Esophagus squamous epithelium (tissue), 5 donors: ENCODE data around the gene CTIF. TPM values are rescaled to one million over a fixed set of nuclear protein-coding genes. Genes with fewer than 3 reads are reported as not detected.

ENCODE experiments used
- DNase-seq: peaks from one replicate; lab custom pipeline; 2025; lab: John Stamatoyannopoulos, UW
- H3K27ac ChIP-seq, 4 donors: fragments of 200-600 bp; sonication (generic); one replicate each; pipeline ENCODE4 v1.5.1; 2016 to 2019; ENCODE audit warnings: mild to moderate bottlenecking in 1 of 4
- H3K27me3 ChIP-seq, 4 donors: fragments of 200-600 bp; sonication (generic); 1 replicate in 3 of 4; 2 replicates in 1 of 4; pipeline versions ENCODE4 v1.5.1 to v1.6.0; 2017 to 2021; ENCODE audit warnings: antibody characterized with exemption in 1 of 4
- H3K36me3 ChIP-seq, 3 donors: fragments of 200-600 bp; sonication (generic); one replicate each; pipeline ENCODE4 v1.5.1; 2016 to 2019
- H3K4me1 ChIP-seq, 3 donors: fragments of 200-600 bp; sonication (generic); one replicate each; pipeline ENCODE4 v1.5.1; 2017 to 2019
- H3K4me3 ChIP-seq, 4 donors: fragments of 200-600 bp; sonication (generic); 1 replicate in 3 of 4; 2 replicates in 1 of 4; pipeline ENCODE4 v1.5.1; 2016 to 2019; ENCODE audit warnings: mild to moderate bottlenecking in 2 of 4, moderate library complexity in 1 of 4
- H3K9me3 ChIP-seq, 3 donors: fragments of 200-600 bp; sonication (generic); one replicate each; pipeline ENCODE4 v1.5.1; 2016 to 2019
- POLR2A ChIP-seq, 4 donors: fragments of 450-650 bp; IDR thresholded peaks; one replicate each; pipeline ENCODE4 v1.6.1; 2017; ENCODE audit warnings: antibody characterized with exemption in 4 of 4, mild to moderate bottlenecking in 4 of 4, moderate library complexity in 3 of 4
- WGBS, 2 donors: methylation state at CpG; one replicate each; pipeline ENCODE4 v1.1.5; 2018; 5-methylcytosine and 5-hydroxymethylcytosine counted together
- intact Hi-C: fragments of 100-400 bp; cut with DNase I; formaldehyde crosslinking; loops from one replicate; pipeline ENCODE4 v1.15.0; 2022
- total RNA-seq, 4 donors: library from RNA; depleted of rRNA; stranded (reverse); fragments of >200 nt; gene quantifications; one replicate each; pipeline ENCODE4 v1.1.0, GENCODE V29; 2016
- TF ChIP-seq, protein P1 (sequence below), 6 experiments: fragments of 450-650 bp in 4 of 6; fragments of 200-600 bp in 2 of 6; sonication (generic) in 2 of 6; IDR thresholded peaks; one replicate each; pipeline ENCODE4 v1.5.1; 2016 to 2019; ENCODE audit warnings: antibody characterized with exemption in 6 of 6, mild to moderate bottlenecking in 4 of 6, moderate library complexity in 4 of 6
- donor health status: DM: yes; HTN: yes; CAD: no.

The CTIF gene
- total RNA-seq, 4 donors from 2014 or later, result 4.7 to 24.2 (median 10.2) TPM

GRCh38 chr18:48902856-48903601 lies 364.2 kb downstream of the CTIF start:
- TF ChIP-seq, protein P1, sequence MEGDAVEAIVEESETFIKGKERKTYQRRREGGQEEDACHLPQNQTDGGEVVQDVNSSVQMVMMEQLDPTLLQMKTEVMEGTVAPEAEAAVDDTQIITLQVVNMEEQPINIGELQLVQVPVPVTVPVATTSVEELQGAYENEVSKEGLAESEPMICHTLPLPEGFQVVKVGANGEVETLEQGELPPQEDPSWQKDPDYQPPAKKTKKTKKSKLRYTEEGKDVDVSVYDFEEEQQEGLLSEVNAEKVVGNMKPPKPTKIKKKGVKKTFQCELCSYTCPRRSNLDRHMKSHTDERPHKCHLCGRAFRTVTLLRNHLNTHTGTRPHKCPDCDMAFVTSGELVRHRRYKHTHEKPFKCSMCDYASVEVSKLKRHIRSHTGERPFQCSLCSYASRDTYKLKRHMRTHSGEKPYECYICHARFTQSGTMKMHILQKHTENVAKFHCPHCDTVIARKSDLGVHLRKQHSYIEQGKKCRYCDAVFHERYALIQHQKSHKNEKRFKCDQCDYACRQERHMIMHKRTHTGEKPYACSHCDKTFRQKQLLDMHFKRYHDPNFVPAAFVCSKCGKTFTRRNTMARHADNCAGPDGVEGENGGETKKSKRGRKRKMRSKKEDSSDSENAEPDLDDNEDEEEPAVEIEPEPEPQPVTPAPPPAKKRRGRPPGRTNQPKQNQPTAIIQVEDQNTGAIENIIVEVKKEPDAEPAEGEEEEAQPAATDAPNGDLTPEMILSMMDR (IDR thresholded peaks at IDR 0.05), result no peak
- TF ChIP-seq POLR2A (IDR thresholded peaks at IDR 0.05), result no peak
- DNase-seq, result no peak
- Histone ChIP-seq H3K27ac (peak overlapping the region; percentile 35 to 84 (median 56)), H3K36me3 (no peaks in the 10 kb centered on the region), H3K27me3 (no peaks in the 10 kb centered on the region), H3K9me3 (peaks cover 0 to 9% (median 4%) of the 10 kb centered on the region in 3 donors), H3K4me3 (no peak overlapping the region), H3K4me1 (peaks cover 14 to 24% (median 15%) of the 10 kb centered on the region in 3 donors)
- intact Hi-C loops, result no loop called here
- 87 to 100% methylated on average over 2 to 3 of the region's 8 CpGs for WGBS, 2 donors

DNA sequence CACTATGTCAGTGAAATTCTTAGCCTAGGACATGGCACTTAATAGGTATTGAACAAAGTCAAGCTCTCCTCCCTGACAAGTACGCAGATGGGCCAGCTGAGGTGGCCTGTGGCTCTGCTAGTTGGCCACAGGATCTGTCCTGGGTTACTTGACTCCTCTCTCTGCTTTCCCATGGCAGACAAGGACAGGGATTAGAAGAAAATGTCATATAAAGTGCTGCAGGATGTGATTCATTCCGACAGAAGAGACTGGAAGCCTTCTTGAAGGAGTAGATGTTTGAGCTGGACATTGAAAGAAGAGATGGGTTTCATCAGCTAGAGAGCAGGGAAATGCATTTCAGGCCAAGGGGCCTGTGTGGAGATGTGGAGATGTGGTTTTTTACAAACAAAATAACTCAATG lies 365.3 kb downstream of the CTIF start:
- DNase-seq, result no peak
- WGBS, 2 donors, result 81 to 95% methylated on average over 2 of the region's 2 CpGs
- peaks cover 14 to 24% (median 15%) of the 10 kb centered on the region in 3 donors for H3K4me1 ChIP-seq
- H3K9me3 ChIP-seq, result peaks cover 0 to 9% (median 4%) of the 10 kb centered on the region in 3 donors
- no peak overlapping the region for H3K4me3 ChIP-seq
- no peak overlapping the region for H3K27ac ChIP-seq
- H3K27me3 ChIP-seq, result no peaks in the 10 kb centered on the region
- no peaks in the 10 kb centered on the region for H3K36me3 ChIP-seq
- intact Hi-C loops, result no loop called here
- TF ChIP-seq POLR2A (IDR thresholded peaks at IDR 0.05), result no peak
- TF ChIP-seq, protein P1 (IDR thresholded peaks at IDR 0.05), result no peak

GRCh38 chr18:48904847-48905394 lies 366.1 kb downstream of the CTIF start:
- intact Hi-C loops, result no loop called here
- no peak for DNase-seq
- 89 to 93% methylated on average over 3 of the region's 3 CpGs for WGBS, 2 donors

DNA sequence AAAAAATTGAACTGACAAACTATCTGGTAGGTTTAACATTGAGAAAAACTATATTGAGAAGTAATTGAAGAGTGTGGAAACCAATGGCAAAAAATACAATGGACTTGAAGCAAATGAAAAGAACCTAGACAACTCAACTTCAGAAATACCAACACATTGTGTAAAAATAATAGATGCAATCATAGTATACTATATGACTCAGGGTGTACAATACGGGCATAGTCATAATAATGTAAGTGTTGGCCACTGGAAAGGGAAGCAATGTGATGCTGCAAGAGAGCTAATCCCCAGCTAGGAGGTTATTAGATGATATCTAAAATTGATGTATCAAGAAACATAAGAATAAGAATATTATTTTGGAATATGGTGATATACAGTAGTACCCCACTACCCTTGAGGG lies 366.7 kb downstream of the CTIF start:
- Histone ChIP-seq H3K36me3 (no peaks in the 10 kb centered on the region), H3K4me1 (peaks cover 14 to 24% (median 15%) of the 10 kb centered on the region in 3 donors), H3K27me3 (no peaks in the 10 kb centered on the region), H3K27ac (no peak overlapping the region), H3K9me3 (peaks cover 0 to 9% (median 4%) of the 10 kb centered on the region in 3 donors), H3K4me3 (no peak overlapping the region)
- intact Hi-C loops, result no loop called here
- WGBS, 2 donors, result 57 to 72% methylated on average over 1 of the region's 1 CpG
- DNase-seq, result no peak
- no peak for TF ChIP-seq POLR2A (IDR thresholded peaks at IDR 0.05)
- TF ChIP-seq, protein P1 (IDR thresholded peaks at IDR 0.05), result no peak

More at GRCh38 chr18:48904847-48905394, 366.1 kb downstream of the CTIF start:
- TF ChIP-seq, protein P1 (IDR thresholded peaks at IDR 0.05), result no peak
- TF ChIP-seq POLR2A (IDR thresholded peaks at IDR 0.05), result no peak
- Histone ChIP-seq H3K9me3 (peaks cover 0 to 9% (median 4%) of the 10 kb centered on the region in 3 donors), H3K27ac (no peak overlapping the region), H3K27me3 (no peaks in the 10 kb centered on the region), H3K36me3 (no peaks in the 10 kb centered on the region), H3K4me3 (no peak overlapping the region), H3K4me1 (peaks cover 14 to 24% (median 15%) of the 10 kb centered on the region in 3 donors)

DNA sequence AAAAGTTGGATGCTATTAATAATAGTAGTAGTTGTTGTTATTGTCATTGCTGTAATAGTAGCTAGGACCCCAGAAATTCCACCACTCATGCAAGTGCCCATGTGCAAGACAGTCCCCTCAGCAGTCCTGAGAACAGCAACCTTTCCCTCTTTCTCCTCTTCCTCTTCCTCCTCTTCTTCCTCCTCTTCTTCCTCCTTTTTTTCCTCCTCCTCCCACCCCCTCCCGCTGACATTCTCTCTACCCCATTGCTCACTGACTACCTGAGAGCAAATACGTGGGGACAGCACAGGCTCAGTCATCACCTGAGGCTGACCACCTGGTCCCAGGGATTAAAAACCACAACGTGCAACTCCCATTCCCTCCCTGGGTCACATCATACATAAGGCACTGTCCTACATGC lies 370.1 kb downstream of the CTIF start:
- TF ChIP-seq, protein P1 (IDR thresholded peaks at IDR 0.05), result no peak
- TF ChIP-seq POLR2A (IDR thresholded peaks at IDR 0.05), result no peak
- no peak overlapping the region for H3K4me3 ChIP-seq
- no peaks in the 10 kb centered on the region for H3K36me3 ChIP-seq
- intact Hi-C loops, result no loop called here
- peaks cover 0 to 9% (median 4%) of the 10 kb centered on the region in 3 donors for H3K9me3 ChIP-seq
- H3K27me3 ChIP-seq, result no peaks in the 10 kb centered on the region
- no peak overlapping the region for H3K27ac ChIP-seq
- 60 to 81% methylated on average over 3 of the region's 3 CpGs for WGBS, 2 donors
- DNase-seq, result no peak
- no peaks in the 10 kb centered on the region for H3K4me1 ChIP-seq
